Neural progenitor cell (in vitro differentiated cells): Measurements from ENCODE around the gene TPST2. TPM values are rescaled to one million over a fixed set of nuclear protein-coding genes. Genes with fewer than 3 reads are reported as not detected.

Source experiments
- DNase-seq: peaks from one replicate; pipeline ENCODE4 v3.0.0-alpha.2; 2016; ENCODE audit warnings: low spot score
- H2AFZ ChIP-seq: fragments of 200-600 bp; sonication (generic); replicated peaks from 2 replicates; pipeline ENCODE4 v1.6.1; 2016; ENCODE audit warnings: antibody characterized with exemption
- H3F3A ChIP-seq: fragments of 200-600 bp; sonication (generic); 2 replicates; pipeline ENCODE4 v1.6.1; 2016; ENCODE audit warnings: antibody characterized with exemption, low read depth
- H3K27ac ChIP-seq: fragments of 200-600 bp; sonication (generic); 2 replicates; pipeline ENCODE4 v1.5.1; 2016; ENCODE audit warnings: mild to moderate bottlenecking
- H3K27me3 ChIP-seq: fragments of 200-600 bp; sonication (generic); 2 replicates; pipeline ENCODE4 v1.6.1; 2016; ENCODE audit warnings: mild to moderate bottlenecking, moderate library complexity
- H3K36me3 ChIP-seq: fragments of 200-600 bp; sonication (generic); 2 replicates; pipeline ENCODE4 v1.5.1; 2016
- H3K4me1 ChIP-seq: fragments of 200-600 bp; sonication (generic); 2 replicates; pipeline ENCODE4 v1.6.1; 2016; ENCODE audit warnings: mixed run types
- H3K4me2 ChIP-seq: fragments of 200-600 bp; sonication (generic); 2 replicates; pipeline ENCODE4 v1.6.1; 2016
- H3K4me3 ChIP-seq: fragments of 200-600 bp; sonication (generic); 2 replicates; pipeline ENCODE4 v1.5.1; 2016
- H3K79me2 ChIP-seq: fragments of 200-600 bp; sonication (generic); 2 replicates; pipeline ENCODE4 v1.6.1; 2016; ENCODE audit warnings: low read depth
- H3K9ac ChIP-seq: fragments of 200-600 bp; sonication (generic); 2 replicates; pipeline ENCODE4 v1.6.1; 2016
- H3K9me3 ChIP-seq: fragments of 200-600 bp; sonication (generic); 2 replicates; pipeline ENCODE4 v1.5.1; 2016; ENCODE audit warnings: low read depth
- H4K20me1 ChIP-seq: fragments of 200-600 bp; sonication (generic); 2 replicates; pipeline ENCODE4 v1.6.1; 2016; ENCODE audit warnings: low read depth
- H3K27ac Mint-ChIP-seq: 3 replicates; pipeline ENCODE4 v1.8.0; 2021; ENCODE audit warnings: mixed read lengths
- H3K27me3 Mint-ChIP-seq: 2 replicates; pipeline ENCODE4 v1.8.0; 2022; ENCODE audit warnings: low read depth, mild to moderate bottlenecking, inconsistent platforms, moderate library complexity, mixed read lengths; ENCODE audit not compliant: insufficient read depth
- H3K36me3 Mint-ChIP-seq: 3 replicates; pipeline ENCODE4 v1.8.0; 2021; ENCODE audit warnings: mixed read lengths
- H3K4me1 Mint-ChIP-seq: 3 replicates; pipeline ENCODE4 v1.8.0; 2021; ENCODE audit warnings: mixed read lengths
- H3K4me3 Mint-ChIP-seq: 3 replicates; pipeline ENCODE4 v1.8.0; 2021; ENCODE audit warnings: mild to moderate bottlenecking, moderate library complexity, mixed read lengths
- H3K9me3 Mint-ChIP-seq: 3 replicates; pipeline ENCODE4 v1.8.0; 2020; ENCODE audit warnings: mixed read lengths
- CTCF ChIP-seq: fragments of 200-600 bp; sonication (generic); IDR thresholded peaks from 2 replicates; pipeline ENCODE4 v1.5.1; 2017; ENCODE audit warnings: antibody characterized with exemption, mild to moderate bottlenecking
- EZH2 ChIP-seq: fragments of 200-600 bp; sonication (generic); IDR thresholded peaks from 2 replicates; pipeline ENCODE4 v1.6.1; 2017; ENCODE audit warnings: antibody characterized with exemption, mild to moderate bottlenecking, moderate library complexity
- EZH2phosphoT487 ChIP-seq: fragments of 200-600 bp; sonication (generic); IDR thresholded peaks from 2 replicates; pipeline ENCODE4 v1.6.1; 2017; ENCODE audit warnings: antibody characterized with exemption
- total RNA-seq: library from RNA; depleted of rRNA; stranded (reverse); fragments of >200 nt; gene quantifications from 2 replicates; pipeline ENCODE4 v1.2.3, GENCODE V29; 2015; ENCODE audit warnings: low replicate concordance

Gene TPST2
- total RNA-seq, 1 donor from 2014 or later, result 31.7 TPM

- H3K79me2 ChIP-seq, result peaks cover 37% of the 10 kb centered on the region
- no peak overlapping the region for H3K4me3 Mint-ChIP-seq
- no peak for DNase-seq
- H3K27ac ChIP-seq, result no peak overlapping the region
- no peak overlapping the region for H3K4me3 ChIP-seq
- no peaks in the 10 kb centered on the region for H3K36me3 Mint-ChIP-seq
- H3K27ac Mint-ChIP-seq, result no peak overlapping the region
- H3K9me3 Mint-ChIP-seq, result no peaks in the 10 kb centered on the region
- TF ChIP-seq EZH2phosphoT487 (no peak), EZH2 (no peak), CTCF (no peak)
- peaks cover 41% of the 10 kb centered on the region for H3K4me1 Mint-ChIP-seq
- peaks cover 5% of the 10 kb centered on the region for H3K27me3 Mint-ChIP-seq
- H2AFZ ChIP-seq, result no peak overlapping the region
- H3K9ac ChIP-seq, result no peak overlapping the region
- H4K20me1 ChIP-seq, result peaks cover 36% of the 10 kb centered on the region
- no peaks in the 10 kb centered on the region for H3K27me3 ChIP-seq
- H3K9me3 ChIP-seq, result no peaks in the 10 kb centered on the region
- H3K4me2 ChIP-seq, result no peak overlapping the region
- H3K4me1 ChIP-seq, result peaks cover 10% of the 10 kb centered on the region
- no peaks in the 10 kb centered on the region for H3K36me3 ChIP-seq
- peaks cover 18% of the 10 kb centered on the region for H3F3A ChIP-seq
Observed at GRCh38 chr22:26548984-26549383, 40.9 kb downstream of the TPST2 start.

GRCh38 chr22:26548303-26548702 lies 41.6 kb downstream of the TPST2 start:
- Histone ChIP-seq H3K9me3 (no peaks in the 10 kb centered on the region), H4K20me1 (peaks cover 36% of the 10 kb centered on the region), H3K4me2 (no peak overlapping the region), H3K9ac (no peak overlapping the region), H3K4me1 (peaks cover 10% of the 10 kb centered on the region), H3K27ac (no peak overlapping the region), H3F3A (peaks cover 18% of the 10 kb centered on the region), H2AFZ (no peak overlapping the region), H3K27me3 (no peaks in the 10 kb centered on the region), H3K4me3 (no peak overlapping the region), H3K79me2 (peaks cover 31% of the 10 kb centered on the region), H3K36me3 (no peaks in the 10 kb centered on the region)
- Mint-ChIP-seq H3K9me3 (no peaks in the 10 kb centered on the region), H3K36me3 (no peaks in the 10 kb centered on the region), H3K27me3 (peaks cover 5% of the 10 kb centered on the region), H3K27ac (peak overlapping the region; percentile 26), H3K4me1 (peaks cover 35% of the 10 kb centered on the region), H3K4me3 (no peak overlapping the region)
- DNase-seq, result no peak
- TF ChIP-seq EZH2phosphoT487, result no peak
- no peak for TF ChIP-seq EZH2
- TF ChIP-seq CTCF, result no peak

GRCh38 chr22:26547837-26548236 lies 42.1 kb downstream of the TPST2 start:
- Histone ChIP-seq H3K79me2 (peaks cover 31% of the 10 kb centered on the region), H3F3A (peaks cover 18% of the 10 kb centered on the region), H3K36me3 (no peaks in the 10 kb centered on the region), H3K4me3 (no peak overlapping the region), H3K4me1 (peaks cover 10% of the 10 kb centered on the region), H3K27me3 (no peaks in the 10 kb centered on the region), H3K9ac (no peak overlapping the region), H3K4me2 (no peak overlapping the region), H3K27ac (no peak overlapping the region), H2AFZ (no peak overlapping the region), H3K9me3 (no peaks in the 10 kb centered on the region), H4K20me1 (peaks cover 36% of the 10 kb centered on the region)
- Mint-ChIP-seq H3K4me3 (no peak overlapping the region), H3K9me3 (no peaks in the 10 kb centered on the region), H3K4me1 (peaks cover 31% of the 10 kb centered on the region), H3K27ac (no peak overlapping the region), H3K36me3 (no peaks in the 10 kb centered on the region), H3K27me3 (peaks cover 5% of the 10 kb centered on the region)
- no peak for DNase-seq
- no peak for TF ChIP-seq CTCF
- no peak for TF ChIP-seq EZH2phosphoT487
- TF ChIP-seq EZH2, result no peak
